Stomach (tissue), 9 donors: ENCODE measurements around the gene ZC3H15. TPM values are rescaled to one million over a fixed set of nuclear protein-coding genes. Genes with fewer than 3 reads are reported as not detected.

Source experiments
- DNase-seq, 2 donors: peaks; one replicate each; pipeline versions ENCODE4 v3.0.0 to v3.0.0-alpha.2; 2013 to 2019
- H3K27ac ChIP-seq, 5 donors: fragments of 200-600 bp in 4 of 5; sonication (generic) in 4 of 5; one replicate each; pipeline ENCODE4 v1.5.1; 2013 to 2019; ENCODE audit warnings: mild to moderate bottlenecking in 1 of 5, moderate library complexity in 1 of 5
- H3K27me3 ChIP-seq, 3 donors: fragments of 200-600 bp; sonication (generic); one replicate each; pipeline ENCODE4 v1.5.1; 2017 to 2019; ENCODE audit warnings: mixed run types in 1 of 3
- H3K36me3 ChIP-seq, 4 donors: fragments of 200-600 bp; sonication (generic); 1 replicate in 3 of 4; 2 replicates in 1 of 4; pipeline ENCODE4 v1.5.1; 2016 to 2019
- H3K4me1 ChIP-seq, 4 donors: fragments of 200-600 bp; sonication (generic); one replicate each; pipeline ENCODE4 v1.5.1; 2016 to 2019
- H3K4me3 ChIP-seq, 4 donors: fragments of 200-600 bp; sonication (generic) in 3 of 4; one replicate each; pipeline ENCODE4 v1.5.1; 2016 to 2019; ENCODE audit warnings: mild to moderate bottlenecking in 1 of 4
- H3K9me3 ChIP-seq, 4 donors: fragments of 200-600 bp; sonication (generic); one replicate each; pipeline ENCODE4 v1.5.1; 2016 to 2019
- EP300 ChIP-seq: sonication (generic); formaldehyde crosslinking; IDR thresholded peaks from one replicate; pipeline ENCODE4 v1.6.1; 2017; ENCODE audit warnings: antibody characterized with exemption
- POLR2A ChIP-seq, 4 donors: fragments of 450-650 bp; IDR thresholded peaks; one replicate each; pipeline ENCODE4 v1.6.1; 2016; ENCODE audit warnings: antibody characterized with exemption in 4 of 4, control low read depth in 2 of 4, mild to moderate bottlenecking in 1 of 4, moderate library complexity in 1 of 4
- POLR2AphosphoS5 ChIP-seq, 3 donors: sonication (generic); formaldehyde crosslinking; IDR thresholded peaks; one replicate each; pipeline ENCODE4 v1.6.1; 2016; ENCODE audit warnings: antibody characterized with exemption in 3 of 3
- WGBS, 5 donors: extraction: QIAGEN DNeasy Blood & Tissue Kit in 3 of 5; methylation state at CpG; one replicate each; pipeline versions ENCODE4 v1.1.5 to v1.1.7; 2013 to 2018; 5-methylcytosine and 5-hydroxymethylcytosine counted together
- intact Hi-C: fragments of 100-400 bp; cut with DNase I; formaldehyde crosslinking; loops from one replicate; pipeline ENCODE4 v1.15.1; 2023; ENCODE audit warnings: low total_unique reads
- polyA plus RNA-seq, 3 donors: library from polyadenylated mRNA; stranded (reverse); fragments of 200-250 nt; gene quantifications; one replicate each; pipeline ENCODE4 v1.2.3, GENCODE V29; 2013
- total RNA-seq, 5 donors: library from RNA; depleted of rRNA; stranded (reverse); fragments of >200 nt; gene quantifications; one replicate each; pipeline versions ENCODE4 v1.1.0 to v1.2.3, GENCODE V29; 2014 to 2016
- TF ChIP-seq, protein P1 (sequence below), 7 experiments: fragments of 450-650 bp in 4 of 7; fragments of 200-600 bp in 3 of 7; sonication (generic) in 3 of 7; IDR thresholded peaks; one replicate each; pipeline ENCODE4 v1.5.1; 2016 to 2019; ENCODE audit warnings: antibody characterized with exemption in 7 of 7, control low read depth in 2 of 7, mild to moderate bottlenecking in 1 of 7
- donor health status: healthy with polysubstance abuse.
- donor health status: Bipolar disorder and iron deficiency.
- donor health status: healthy.

ZC3H15 gene
- total and polyA plus RNA-seq, 8 donors, result 40.9 to 162 (median 45.9) TPM

DNA sequence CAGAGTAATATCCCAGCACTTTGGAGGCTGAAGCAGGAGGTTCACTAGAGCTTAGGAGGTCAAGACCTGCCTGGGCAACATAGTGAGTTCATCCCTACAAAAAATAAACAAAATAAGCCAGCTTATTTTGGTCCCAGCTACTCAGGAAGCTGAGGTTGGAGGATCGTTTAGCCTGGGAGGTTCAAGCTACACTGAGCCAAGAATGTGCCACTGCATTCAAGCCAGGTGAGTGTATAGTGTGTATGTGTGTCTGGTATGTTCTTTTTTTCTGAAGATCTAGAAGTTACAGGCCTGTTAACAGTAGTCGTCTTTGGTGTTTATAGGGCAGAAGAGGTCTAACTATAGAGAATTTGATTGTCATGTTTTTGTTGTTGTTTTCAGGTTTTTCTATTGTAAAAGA, 40.2 kb downstream of the ZC3H15 start:
- intact Hi-C loops, result no loop called here
- no peak overlapping the region for H3K27ac ChIP-seq
- WGBS, 5 donors, result 62 to 78% (median 73%) methylated on average over 2 of the region's 2 CpGs
- DNase-seq, result no peak
- H3K27me3 ChIP-seq, result no peaks in the 10 kb centered on the region
- H3K4me3 ChIP-seq, result no peak overlapping the region
- peaks cover 0 to 10% (median 3%) of the 10 kb centered on the region in 4 donors for H3K4me1 ChIP-seq
- TF ChIP-seq, protein P1, sequence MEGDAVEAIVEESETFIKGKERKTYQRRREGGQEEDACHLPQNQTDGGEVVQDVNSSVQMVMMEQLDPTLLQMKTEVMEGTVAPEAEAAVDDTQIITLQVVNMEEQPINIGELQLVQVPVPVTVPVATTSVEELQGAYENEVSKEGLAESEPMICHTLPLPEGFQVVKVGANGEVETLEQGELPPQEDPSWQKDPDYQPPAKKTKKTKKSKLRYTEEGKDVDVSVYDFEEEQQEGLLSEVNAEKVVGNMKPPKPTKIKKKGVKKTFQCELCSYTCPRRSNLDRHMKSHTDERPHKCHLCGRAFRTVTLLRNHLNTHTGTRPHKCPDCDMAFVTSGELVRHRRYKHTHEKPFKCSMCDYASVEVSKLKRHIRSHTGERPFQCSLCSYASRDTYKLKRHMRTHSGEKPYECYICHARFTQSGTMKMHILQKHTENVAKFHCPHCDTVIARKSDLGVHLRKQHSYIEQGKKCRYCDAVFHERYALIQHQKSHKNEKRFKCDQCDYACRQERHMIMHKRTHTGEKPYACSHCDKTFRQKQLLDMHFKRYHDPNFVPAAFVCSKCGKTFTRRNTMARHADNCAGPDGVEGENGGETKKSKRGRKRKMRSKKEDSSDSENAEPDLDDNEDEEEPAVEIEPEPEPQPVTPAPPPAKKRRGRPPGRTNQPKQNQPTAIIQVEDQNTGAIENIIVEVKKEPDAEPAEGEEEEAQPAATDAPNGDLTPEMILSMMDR (IDR thresholded peaks at IDR 0.05), result no peak
- TF ChIP-seq EP300 (no peak), POLR2A (IDR thresholded peaks at IDR 0.05) (no peak), POLR2AphosphoS5 (IDR thresholded peaks at IDR 0.05) (no peak)
- H3K9me3 ChIP-seq, result no peaks in the 10 kb centered on the region
- H3K36me3 ChIP-seq, result peaks cover 1 to 7% (median 6%) of the 10 kb centered on the region in 4 donors

DNA sequence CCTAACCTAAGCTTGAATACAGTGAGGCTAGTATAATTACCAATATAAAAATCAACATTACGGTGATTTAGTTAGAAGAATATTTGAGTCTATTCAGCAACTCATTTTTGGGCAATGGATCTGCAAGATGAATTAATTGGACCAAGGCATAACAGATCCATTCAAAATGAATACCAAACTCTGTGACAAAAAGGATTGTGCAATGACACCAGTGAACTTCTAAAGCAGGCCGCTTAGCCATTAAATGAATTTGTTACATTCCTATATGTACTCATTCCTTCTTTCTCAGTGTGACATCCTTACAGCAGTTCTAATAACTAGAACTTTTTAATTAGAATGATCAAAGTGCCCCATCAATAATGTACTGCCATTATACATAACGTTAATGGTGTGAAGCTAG, 44.3 kb downstream of the ZC3H15 start:
- DNase-seq, result no peak
- no peak overlapping the region for H3K4me3 ChIP-seq
- H3K36me3 ChIP-seq, result no peaks in the 10 kb centered on the region
- no peaks in the 10 kb centered on the region for H3K27me3 ChIP-seq
- WGBS, 5 donors, result 92 to 98% (median 95%) methylated on average over 3 of the region's 3 CpGs
- H3K27ac ChIP-seq, result no peak overlapping the region
- TF ChIP-seq POLR2A (IDR thresholded peaks at IDR 0.05) (no peak), POLR2AphosphoS5 (IDR thresholded peaks at IDR 0.05) (no peak), EP300 (no peak)
- TF ChIP-seq, protein P1 (IDR thresholded peaks at IDR 0.05), result no peak
- H3K4me1 ChIP-seq, result peaks cover 0 to 33% (median 18%) of the 10 kb centered on the region in 4 donors
- H3K9me3 ChIP-seq, result no peaks in the 10 kb centered on the region
- intact Hi-C loops, result no loop called here

DNA sequence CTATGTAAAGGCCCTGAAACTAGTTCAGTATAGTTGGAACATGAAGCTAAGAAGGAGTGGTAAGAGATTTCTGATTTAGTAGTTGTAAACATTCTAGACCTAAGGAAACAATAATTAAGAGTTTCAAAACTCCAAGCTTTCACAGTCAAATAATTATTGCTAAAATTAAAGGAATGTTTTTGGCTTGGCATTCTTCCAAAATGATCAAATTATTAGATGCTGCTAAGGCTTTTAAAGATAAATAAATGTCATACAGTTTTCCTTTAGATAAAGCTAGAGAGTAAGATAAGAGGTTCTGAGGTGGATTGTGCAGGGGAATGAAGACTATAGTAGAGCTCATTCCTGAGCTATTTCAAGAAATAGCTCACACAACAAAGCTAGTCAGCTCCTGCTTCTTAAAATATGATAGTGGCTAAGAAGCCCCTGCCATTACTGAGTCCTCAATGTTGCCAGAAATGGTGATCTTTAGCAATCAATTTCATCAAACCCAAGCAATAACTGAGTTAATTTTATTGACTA, 45.3 kb downstream of the ZC3H15 start:
- Histone ChIP-seq H3K9me3 (no peaks in the 10 kb centered on the region), H3K4me3 (no peak overlapping the region), H3K27ac (no peak overlapping the region), H3K36me3 (no peaks in the 10 kb centered on the region), H3K4me1 (peaks cover 0 to 33% (median 18%) of the 10 kb centered on the region in 4 donors), H3K27me3 (no peaks in the 10 kb centered on the region)
- no peak for DNase-seq
- TF ChIP-seq EP300, result no peak
- TF ChIP-seq POLR2AphosphoS5 (IDR thresholded peaks at IDR 0.05), result no peak
- TF ChIP-seq, protein P1 (IDR thresholded peaks at IDR 0.05), result no peak
- no peak for TF ChIP-seq POLR2A (IDR thresholded peaks at IDR 0.05)
- intact Hi-C loops, result no loop called here

DNA sequence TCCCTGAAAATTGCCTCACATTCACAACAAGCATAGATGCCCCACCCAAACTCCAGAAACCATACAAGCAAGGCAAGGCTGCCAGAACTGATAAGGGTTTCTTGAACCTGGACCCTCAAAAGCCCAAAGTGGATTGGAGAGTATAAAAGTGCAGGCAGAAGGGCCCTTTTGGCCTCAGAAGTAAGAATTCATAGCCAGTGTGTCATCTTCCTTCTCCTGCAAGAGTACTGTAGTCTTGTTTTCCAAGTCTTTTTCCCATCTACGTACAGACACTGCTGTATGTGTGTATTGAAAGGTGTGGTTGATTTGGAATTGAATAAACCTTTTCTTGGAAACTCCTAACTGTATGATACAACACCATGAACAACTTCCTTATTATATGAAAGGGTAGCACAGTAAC, 46.8 kb downstream of the ZC3H15 start:
- peak overlapping the region; percentile 5 to 60 (median 15) for H3K27ac ChIP-seq
- peaks cover 0 to 33% (median 18%) of the 10 kb centered on the region in 4 donors for H3K4me1 ChIP-seq
- H3K27me3 ChIP-seq, result no peaks in the 10 kb centered on the region
- WGBS, 5 donors, result 35 to 45% (median 41%) methylated on average over 1 of the region's 1 CpG
- H3K36me3 ChIP-seq, result no peaks in the 10 kb centered on the region
- no peak overlapping the region for H3K4me3 ChIP-seq
- no peaks in the 10 kb centered on the region for H3K9me3 ChIP-seq
- no peak for DNase-seq
- intact Hi-C loops, result no loop called here
- TF ChIP-seq EP300 (no peak), POLR2AphosphoS5 (IDR thresholded peaks at IDR 0.05) (no peak), POLR2A (IDR thresholded peaks at IDR 0.05) (no peak)
- TF ChIP-seq, protein P1 (IDR thresholded peaks at IDR 0.05), result no peak
